Measurements from ENCODE around the gene FAM24B. TPM values are rescaled to one million over a fixed set of nuclear protein-coding genes. Genes with fewer than 3 reads are reported as not detected.

Gene FAM24B
- total and polyA plus RNA-seq, 3 donors from 2014 or later, result 12.1 to 18.3 (median 12.6) TPM

GRCh38 chr10:122827302-122827701 is 52.1 kb downstream of the FAM24B start:
- H3K4me1 ChIP-seq, result no peaks in the 10 kb centered on the region
- no peaks in the 10 kb centered on the region for H3K36me3 ChIP-seq (ENCODE audit: low read depth, missing control alignments)
- WGBS, 2 donors, result 91 to 92% methylated on average over 3 of the region's 3 CpGs
- H3K9me3 ChIP-seq, result no peaks in the 10 kb centered on the region
- no peak overlapping the region for H3K27ac ChIP-seq
- TF ChIP-seq CTCF (IDR thresholded peaks at IDR 0.05) (no peak), POLR2A (IDR thresholded peaks at IDR 0.05) (no peak)
- H3K4me3 ChIP-seq, result no peak overlapping the region
- intact Hi-C loops (cut with DNase I; ENCODE audit: low total_unique reads), result no loop called here
- no peak for DNase-seq
- H3K27me3 ChIP-seq, result no peaks in the 10 kb centered on the region

GRCh38 chr10:122822973-122823690 is 56.2 kb downstream of the FAM24B start:
- intact Hi-C loops (cut with DNase I; ENCODE audit: low total_unique reads), result no loop called here
- DNase-seq, result no peak

GRCh38 chr10:122821808-122822207 is 57.6 kb downstream of the FAM24B start:
- no peak for TF ChIP-seq CTCF (IDR thresholded peaks at IDR 0.05)
- no peak for TF ChIP-seq POLR2A (IDR thresholded peaks at IDR 0.05)
- no peak for DNase-seq
- no peaks in the 10 kb centered on the region for H3K9me3 ChIP-seq
- H3K4me3 ChIP-seq, result no peak overlapping the region
- H3K36me3 ChIP-seq (ENCODE audit: low read depth, missing control alignments), result no peaks in the 10 kb centered on the region
- no peaks in the 10 kb centered on the region for H3K4me1 ChIP-seq
- intact Hi-C loops (cut with DNase I; ENCODE audit: low total_unique reads), result no loop called here
- no peaks in the 10 kb centered on the region for H3K27me3 ChIP-seq
- H3K27ac ChIP-seq, result no peak overlapping the region
- WGBS, 2 donors, result 78 to 87% methylated on average over 3 of the region's 3 CpGs

More at GRCh38 chr10:122822973-122823690, 56.2 kb downstream of the FAM24B start:
- Histone ChIP-seq H3K27ac (no peak overlapping the region), H3K4me3 (no peak overlapping the region), H3K36me3 (ENCODE audit: low read depth, missing control alignments) (no peaks in the 10 kb centered on the region), H3K9me3 (no peaks in the 10 kb centered on the region), H3K27me3 (no peaks in the 10 kb centered on the region), H3K4me1 (no peaks in the 10 kb centered on the region)
- 89 to 92% methylated on average over 8 to 11 of the region's 11 CpGs for WGBS, 2 donors
- no peak for TF ChIP-seq POLR2A (IDR thresholded peaks at IDR 0.05)
- TF ChIP-seq CTCF (IDR thresholded peaks at IDR 0.05), result no peak

- H3K27ac ChIP-seq, result no peak overlapping the region
- H3K27me3 ChIP-seq, result no peaks in the 10 kb centered on the region
- intact Hi-C loops (cut with DNase I; ENCODE audit: low total_unique reads), result no loop called here
- no peaks in the 10 kb centered on the region for H3K9me3 ChIP-seq
- no peaks in the 10 kb centered on the region for H3K36me3 ChIP-seq (ENCODE audit: low read depth, missing control alignments)
- DNase-seq, result no peak
- WGBS, 2 donors, result 81 to 92% methylated on average over 5 of the region's 5 CpGs
- no peak for TF ChIP-seq POLR2A (IDR thresholded peaks at IDR 0.05)
- TF ChIP-seq CTCF (IDR thresholded peaks at IDR 0.05), result no peak
- no peak overlapping the region for H3K4me3 ChIP-seq
- no peaks in the 10 kb centered on the region for H3K4me1 ChIP-seq
These were observed 63.9 kb downstream of the FAM24B start for GRCh38 chr10:122815458-122815857.

GRCh38 chr10:122814493-122814892 is 64.9 kb downstream of the FAM24B start:
- H3K4me3 ChIP-seq, result no peak overlapping the region
- H3K27me3 ChIP-seq, result no peaks in the 10 kb centered on the region
- no peak for DNase-seq
- intact Hi-C loops (cut with DNase I; ENCODE audit: low total_unique reads), result no loop called here
- no peaks in the 10 kb centered on the region for H3K36me3 ChIP-seq (ENCODE audit: low read depth, missing control alignments)
- 76 to 89% methylated on average over 2 of the region's 2 CpGs for WGBS, 2 donors
- no peaks in the 10 kb centered on the region for H3K4me1 ChIP-seq
- TF ChIP-seq CTCF (IDR thresholded peaks at IDR 0.05) (no peak), POLR2A (IDR thresholded peaks at IDR 0.05) (no peak)
- H3K27ac ChIP-seq, result no peak overlapping the region
- no peaks in the 10 kb centered on the region for H3K9me3 ChIP-seq

Measured in testis (tissue), 3 donors.